ENCODE data around the gene TUBB4B. TPM values are rescaled to one million over a fixed set of nuclear protein-coding genes. Genes with fewer than 3 reads are reported as not detected.

TUBB4B gene
- total and polyA plus RNA-seq, 2 of the 4 experiments (the other 2 are of a cell fraction) = 237 to 529 TPM

GRCh38 chr9:137251194-137251461 lies 10.0 kb downstream of the TUBB4B start, which contains the start of gene STPG3:
Gene STPG3, plus strand, starts transcription at chr9:137251286. Its CDS starts 1 bp downstream, at chr9:137251287.
- Histone ChIP-seq H4K91ac (ENCODE audit: insufficient read depth, low read depth, low read length) (no peak within 1 kb of the TSS), H3K27ac (ENCODE audit: insufficient read depth, low read length) (no peak within 1 kb of the TSS), H3K36me3 (ENCODE audit: control insufficient read depth, insufficient read depth, low read length) (no peaks in the 10 kb centered on the region; the same call in 1 of the 2 replicates), H2AFZ (replicated peaks; ENCODE audit: low read length, poor library complexity) (peak within 1 kb of the TSS; percentile 56), H3K9me1 (ENCODE audit: insufficient read depth, low read length) (no peaks in the 10 kb centered on the region), H2BK120ac (ENCODE audit: low read depth, low read length) (no peak within 1 kb of the TSS), H3K79me1 (ENCODE audit: low read depth in 1 of 2, low read length in 2 of 2) (peaks cover 4 to 14% of the 10 kb centered on the region in 2 experiments; a peak in 3 of 4 replicates), H3K4me1 (ENCODE audit: control insufficient read depth, insufficient read depth, low read length) (peaks cover 8% of the 10 kb centered on the region), H3K4me3 (ENCODE audit: insufficient read depth, low read depth, low read length) (no peak within 1 kb of the TSS), H3K9ac (ENCODE audit: low read depth, low read length) (no peak within 1 kb of the TSS), H3K14ac (replicated peaks; ENCODE audit: low read depth, low read length) (no peak within 1 kb of the TSS), H4K8ac (ENCODE audit: low read depth in 2 of 2, low read length in 2 of 2) (no peak within 1 kb of the TSS), H3K4ac (ENCODE audit: low read depth, low read length) (no peak within 1 kb of the TSS), H3K9me3 (ENCODE audit: control insufficient read depth, insufficient read depth, low read length) (no peaks in the 10 kb centered on the region), H4K5ac (ENCODE audit: low read depth, low read length) (no peak within 1 kb of the TSS), H2AK5ac (ENCODE audit: low read depth, low read length) (no peak within 1 kb of the TSS), H2AK9ac (replicated peaks; ENCODE audit: low read depth, low read length, poor library complexity) (peak within 1 kb of the TSS; percentile 72), H3K27me3 (ENCODE audit: control insufficient read depth, insufficient read depth, low read length) (no peaks in the 10 kb centered on the region), H2BK5ac (ENCODE audit: low read depth, low read length, poor library complexity, severe bottlenecking) (no peak within 1 kb of the TSS), H3K23ac (ENCODE audit: low read depth, low read length) (no peak within 1 kb of the TSS), H2BK15ac (ENCODE audit: low read depth, low read length) (no peak within 1 kb of the TSS), H4K20me1 (ENCODE audit: insufficient read depth, low read length) (peaks cover 5% of the 10 kb centered on the region), H3K56ac (ENCODE audit: extremely low read depth, insufficient read depth, low read length) (no peak within 1 kb of the TSS), H3K4me2 (ENCODE audit: low read depth, low read length) (no peak within 1 kb of the TSS), H2BK20ac (ENCODE audit: low read depth, low read length) (no peak within 1 kb of the TSS), H3K18ac (ENCODE audit: low read depth, low read length) (no peak within 1 kb of the TSS)
- no peak for TF ChIP-seq POLR2A (IDR thresholded peaks at IDR 0.05; ENCODE audit: low read depth, low read length)
- TF ChIP-seq CTCF (conservative IDR thresholded peaks at IDR 0.05; ENCODE audit: low read depth, low read length) = no peak
- no peak for TF ChIP-seq SMC3 (IDR thresholded peaks at IDR 0.05; ENCODE audit: low read depth, low read length)
- no peak for TF ChIP-seq MXI1 (IDR thresholded peaks at IDR 0.05; ENCODE audit: borderline replicate concordance, low read depth, low read length)
- TF ChIP-seq ELK1 (IDR thresholded peaks at IDR 0.05; ENCODE audit: borderline replicate concordance, low read depth, low read length) = no peak
- no peak for TF ChIP-seq CEBPB (IDR thresholded peaks at IDR 0.05; ENCODE audit: low read depth, low read length)
- TF ChIP-seq FOS (IDR thresholded peaks at IDR 0.05; ENCODE audit: low read depth, low read length) = no peak
- no peak for TF ChIP-seq CHD1 (IDR thresholded peaks at IDR 0.05; ENCODE audit: low read depth, low read length)
- TF ChIP-seq MAZ (IDR thresholded peaks at IDR 0.05; ENCODE audit: borderline replicate concordance, low read depth, low read length) = no peak
- no peak for TF ChIP-seq RFX5 (IDR thresholded peaks at IDR 0.05; ENCODE audit: low read depth, low read length)
- TF ChIP-seq RAD21 (IDR thresholded peaks at IDR 0.05; ENCODE audit: low read length) = no peak
- TF ChIP-seq BHLHE40 (IDR thresholded peaks at IDR 0.05; ENCODE audit: low read depth, low read length) = no peak
- no peak for TF ChIP-seq RCOR1 (IDR thresholded peaks at IDR 0.05; ENCODE audit: insufficient replicate concordance, low read length)
- TF ChIP-seq USF2 (IDR thresholded peaks at IDR 0.05; ENCODE audit: low read depth, low read length) = no peak
- TF ChIP-seq NFE2L2 (IDR thresholded peaks at IDR 0.05; ENCODE audit: low read depth, low read length) = no peak
- TF ChIP-seq MAFK (IDR thresholded peaks at IDR 0.05; ENCODE audit: low read depth, low read length) = no peak
- ChIA-PET CTCF (no interaction called here), POLR2A (ENCODE audit: unreplicated experiment) (no interaction called here)
- ATAC-seq (ENCODE audit: low read depth) (no peak), DNase-seq (no peak)
- dilution Hi-C loops (cut with HindIII; ENCODE audit: low sequenced_read_pairs, unreplicated experiment) = no loop called here
- intact Hi-C loops (cut with micrococcal nuclease) = no loop called here
- 23% methylated on average over 2 of the region's 4 CpGs; no CpG with 5 or more reads in 1 of the 2 experiments for WGBS, 2 experiments (ENCODE audit: extremely low coverage in 2 of 2, insufficient read length in 1 of 2)
- in situ Hi-C loops (cut with MboI; ENCODE audit: low sequenced_read_pairs) = no loop called here
- no TSS peak for BruUV-seq (replicated peaks)

All from IMR-90 (cell line).